ENCODE data around the gene MAP4K4. TPM values are rescaled to one million over a fixed set of nuclear protein-coding genes. Genes with fewer than 3 reads are reported as not detected.

The MAP4K4 gene
- total RNA-seq, 4 donors from 2014 or later, result 29.6 to 56.6 (median 38.2) TPM

DNA sequence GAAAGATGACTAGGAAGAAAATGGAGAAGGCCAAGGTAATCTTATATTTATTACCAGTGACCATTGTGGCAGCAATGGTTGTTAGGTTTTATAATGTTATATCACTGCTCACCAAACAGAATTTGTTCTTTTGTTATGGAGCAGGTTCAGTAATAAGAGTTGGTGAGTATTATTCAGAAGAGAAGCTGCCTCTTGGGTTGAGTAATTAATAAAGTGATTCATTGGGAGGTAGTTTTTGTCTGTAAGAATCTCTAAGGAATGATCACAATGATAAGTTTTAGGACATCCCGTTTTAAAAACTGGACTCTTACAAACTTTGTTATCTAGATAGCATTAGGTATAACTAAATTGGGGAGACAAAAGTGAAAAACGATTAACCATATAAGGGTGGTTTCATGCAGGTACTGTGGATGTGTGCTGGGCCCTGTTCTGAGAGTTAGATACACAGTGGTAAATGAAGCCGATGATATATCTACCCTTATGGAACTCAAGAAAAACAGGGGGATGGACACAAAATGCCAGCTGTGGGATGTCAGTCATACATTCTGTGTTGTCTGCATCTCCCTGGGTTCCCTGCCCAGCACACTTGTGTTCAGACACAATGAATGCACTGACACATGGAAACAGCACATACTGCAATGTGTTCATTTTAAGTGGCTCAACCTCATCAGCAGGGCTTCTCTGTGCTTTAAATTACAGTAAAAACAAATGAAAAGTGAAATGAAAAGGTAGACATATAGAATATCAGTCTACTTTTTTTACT, 7.5 kb downstream of the MAP4K4 start:
- no peak overlapping the region for H3K4me3 ChIP-seq
- no peak for DNase-seq (ENCODE audit: low spot score in 2 of 2)
- WGBS, result 65% methylated on average over 3 of the region's 3 CpGs
- no peaks in the 10 kb centered on the region for H3K36me3 ChIP-seq
- H3K27ac ChIP-seq, result no peak overlapping the region
- no peak for TF ChIP-seq POLR2A (IDR thresholded peaks at IDR 0.05)
- TF ChIP-seq, protein P1, sequence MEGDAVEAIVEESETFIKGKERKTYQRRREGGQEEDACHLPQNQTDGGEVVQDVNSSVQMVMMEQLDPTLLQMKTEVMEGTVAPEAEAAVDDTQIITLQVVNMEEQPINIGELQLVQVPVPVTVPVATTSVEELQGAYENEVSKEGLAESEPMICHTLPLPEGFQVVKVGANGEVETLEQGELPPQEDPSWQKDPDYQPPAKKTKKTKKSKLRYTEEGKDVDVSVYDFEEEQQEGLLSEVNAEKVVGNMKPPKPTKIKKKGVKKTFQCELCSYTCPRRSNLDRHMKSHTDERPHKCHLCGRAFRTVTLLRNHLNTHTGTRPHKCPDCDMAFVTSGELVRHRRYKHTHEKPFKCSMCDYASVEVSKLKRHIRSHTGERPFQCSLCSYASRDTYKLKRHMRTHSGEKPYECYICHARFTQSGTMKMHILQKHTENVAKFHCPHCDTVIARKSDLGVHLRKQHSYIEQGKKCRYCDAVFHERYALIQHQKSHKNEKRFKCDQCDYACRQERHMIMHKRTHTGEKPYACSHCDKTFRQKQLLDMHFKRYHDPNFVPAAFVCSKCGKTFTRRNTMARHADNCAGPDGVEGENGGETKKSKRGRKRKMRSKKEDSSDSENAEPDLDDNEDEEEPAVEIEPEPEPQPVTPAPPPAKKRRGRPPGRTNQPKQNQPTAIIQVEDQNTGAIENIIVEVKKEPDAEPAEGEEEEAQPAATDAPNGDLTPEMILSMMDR (IDR thresholded peaks at IDR 0.05), result no peak
- no peak for TF ChIP-seq POLR2AphosphoS5 (IDR thresholded peaks at IDR 0.05)
- TF ChIP-seq EP300 (IDR thresholded peaks at IDR 0.05), result no peak
- H3K4me1 ChIP-seq, result peaks cover 48% of the 10 kb centered on the region
- H3K9me3 ChIP-seq, result no peaks in the 10 kb centered on the region
- H3K27me3 ChIP-seq, result no peaks in the 10 kb centered on the region

DNA sequence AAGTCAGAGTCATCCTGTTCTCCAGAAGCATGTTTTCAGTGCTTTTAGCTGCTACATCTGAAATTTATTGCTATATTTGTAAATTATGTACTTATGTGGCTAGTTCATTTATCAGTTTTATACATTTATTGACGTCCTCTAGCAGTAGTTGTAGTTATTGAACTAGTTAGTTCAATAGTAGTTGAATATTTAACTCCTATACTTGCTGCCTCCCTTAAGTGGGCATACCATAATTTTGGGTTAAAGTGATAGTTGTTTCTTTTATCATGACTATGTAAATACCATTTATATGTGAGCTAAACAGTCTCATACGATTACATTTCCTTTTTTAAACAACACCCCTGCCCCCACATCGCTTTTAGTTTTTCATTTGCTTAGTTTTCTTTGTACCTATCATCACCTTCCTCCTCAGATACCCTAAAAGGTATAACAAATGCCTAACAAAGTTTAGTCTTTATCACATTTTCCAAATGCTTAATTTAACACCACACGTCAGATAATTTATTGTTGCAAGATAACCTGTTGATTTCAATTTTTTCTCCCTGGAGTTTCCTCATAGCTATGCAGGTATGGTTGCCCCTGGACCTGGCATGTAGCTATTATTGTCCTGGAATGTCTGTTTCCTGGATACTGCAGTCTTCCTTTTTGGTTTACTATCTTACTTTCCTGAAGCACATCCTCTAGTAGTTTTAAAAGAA, 8.8 kb downstream of the MAP4K4 start:
- TF ChIP-seq, protein P1 (IDR thresholded peaks at IDR 0.05), result no peak
- TF ChIP-seq POLR2A (IDR thresholded peaks at IDR 0.05) (no peak), EP300 (IDR thresholded peaks at IDR 0.05) (no peak), POLR2AphosphoS5 (IDR thresholded peaks at IDR 0.05) (no peak)
- Histone ChIP-seq H3K27ac (no peak overlapping the region), H3K27me3 (no peaks in the 10 kb centered on the region), H3K4me1 (peaks cover 50% of the 10 kb centered on the region), H3K9me3 (no peaks in the 10 kb centered on the region), H3K36me3 (no peaks in the 10 kb centered on the region), H3K4me3 (no peak overlapping the region)
- WGBS, result 82% methylated on average over 4 of the region's 4 CpGs
- DNase-seq (ENCODE audit: low spot score in 2 of 2), result no peak

DNA sequence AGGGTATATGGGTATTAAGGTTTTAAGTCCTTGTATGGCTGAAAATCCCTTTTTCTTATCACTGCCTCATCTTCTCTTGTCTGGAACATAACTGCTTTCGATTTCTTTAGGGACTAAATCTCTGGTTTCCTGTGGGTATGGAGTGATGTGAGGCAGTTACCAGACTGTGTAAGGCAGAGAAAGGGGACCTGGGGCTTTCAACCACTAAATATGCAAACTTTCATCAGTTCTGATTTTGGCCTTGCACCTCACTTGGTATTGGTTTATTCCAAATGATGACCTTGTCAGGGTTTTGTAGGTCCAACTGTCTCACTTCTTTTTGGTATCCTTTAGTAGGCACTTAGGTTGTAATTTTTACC, 9.3 kb downstream of the MAP4K4 start:
- WGBS, result 62% methylated on average over 1 of the region's 1 CpG
- Histone ChIP-seq H3K27ac (no peak overlapping the region), H3K4me1 (peaks cover 52% of the 10 kb centered on the region), H3K9me3 (no peaks in the 10 kb centered on the region), H3K36me3 (no peaks in the 10 kb centered on the region), H3K27me3 (no peaks in the 10 kb centered on the region), H3K4me3 (no peak overlapping the region)
- no peak for TF ChIP-seq EP300 (IDR thresholded peaks at IDR 0.05)
- TF ChIP-seq POLR2AphosphoS5 (IDR thresholded peaks at IDR 0.05), result no peak
- TF ChIP-seq, protein P1 (IDR thresholded peaks at IDR 0.05), result no peak
- TF ChIP-seq POLR2A (IDR thresholded peaks at IDR 0.05), result no peak
- DNase-seq (ENCODE audit: low spot score in 2 of 2), result no peak

DNA sequence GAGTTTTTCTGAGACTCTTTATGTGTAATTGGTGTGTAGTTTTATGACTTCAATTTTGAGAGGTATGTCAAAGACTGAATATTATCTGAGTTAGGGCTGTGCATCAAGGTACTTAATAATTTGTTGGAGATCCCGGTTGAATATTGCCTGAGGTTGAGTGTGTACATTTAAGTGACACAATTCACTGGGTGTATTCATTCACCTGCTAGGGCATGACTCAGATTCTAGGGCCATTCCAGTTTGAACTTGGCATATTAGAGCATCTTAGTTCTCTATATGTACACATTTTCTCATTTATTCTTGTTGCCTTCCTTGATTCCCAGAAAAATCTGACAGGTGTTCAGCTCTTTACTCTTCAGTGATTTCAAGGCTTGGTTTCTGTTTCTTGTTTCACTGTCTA, 12.5 kb downstream of the MAP4K4 start:
- 47% methylated on average over 1 of the region's 1 CpG for WGBS
- no peak overlapping the region for H3K27ac ChIP-seq
- DNase-seq (ENCODE audit: low spot score in 2 of 2), result no peak
- TF ChIP-seq POLR2AphosphoS5 (IDR thresholded peaks at IDR 0.05), result no peak
- no peak for TF ChIP-seq EP300 (IDR thresholded peaks at IDR 0.05)
- TF ChIP-seq, protein P1 (IDR thresholded peaks at IDR 0.05), result no peak
- no peak for TF ChIP-seq POLR2A (IDR thresholded peaks at IDR 0.05)
- H3K9me3 ChIP-seq, result no peaks in the 10 kb centered on the region
- no peaks in the 10 kb centered on the region for H3K27me3 ChIP-seq
- peaks cover 61% of the 10 kb centered on the region for H3K4me1 ChIP-seq
- no peaks in the 10 kb centered on the region for H3K36me3 ChIP-seq
- H3K4me3 ChIP-seq, result no peak overlapping the region

Measured in suprapubic skin (tissue), 4 donors.